Hematopoietic multipotent progenitor cell treated with erythropoietin and hydrocortisone succinate and interleukin-3 and kit ligand, for 4 days (in vitro differentiated cells): ENCODE measurements around the gene DERL3.

Source experiments
- DNase-seq: peaks from one replicate; pipeline ENCODE4 v3.0.0-alpha.2; 2015

The DERL3 gene

GRCh38 chr22:23831261-23831660, 7.5 kb downstream of the DERL3 start:
- no peak for DNase-seq

DNA sequence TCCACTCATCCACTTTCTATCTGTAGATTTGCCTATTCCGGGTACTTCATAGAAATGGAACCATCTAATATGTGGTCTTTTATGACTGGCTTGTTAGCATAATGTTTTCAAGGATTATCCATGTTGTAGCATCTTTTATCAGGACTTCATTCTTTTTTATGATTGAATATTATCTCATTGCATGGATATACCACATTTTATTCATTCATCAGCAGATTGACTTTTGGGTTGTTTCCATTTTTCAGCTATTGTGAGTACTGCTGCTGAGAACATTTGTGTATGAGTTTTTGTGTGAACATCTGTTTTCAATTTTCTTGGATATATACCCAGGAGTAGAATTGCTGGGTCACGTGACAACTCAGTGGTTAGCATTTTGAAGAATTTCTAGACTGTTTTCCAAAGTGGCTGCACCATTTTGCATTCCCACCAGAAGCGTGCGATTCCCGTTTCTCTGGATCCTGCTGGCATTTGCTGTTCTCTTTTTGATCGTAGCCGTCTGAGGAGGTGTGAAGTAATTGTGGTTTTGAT, 8.9 kb downstream of the DERL3 start:
- DNase-seq: no peak

DNA sequence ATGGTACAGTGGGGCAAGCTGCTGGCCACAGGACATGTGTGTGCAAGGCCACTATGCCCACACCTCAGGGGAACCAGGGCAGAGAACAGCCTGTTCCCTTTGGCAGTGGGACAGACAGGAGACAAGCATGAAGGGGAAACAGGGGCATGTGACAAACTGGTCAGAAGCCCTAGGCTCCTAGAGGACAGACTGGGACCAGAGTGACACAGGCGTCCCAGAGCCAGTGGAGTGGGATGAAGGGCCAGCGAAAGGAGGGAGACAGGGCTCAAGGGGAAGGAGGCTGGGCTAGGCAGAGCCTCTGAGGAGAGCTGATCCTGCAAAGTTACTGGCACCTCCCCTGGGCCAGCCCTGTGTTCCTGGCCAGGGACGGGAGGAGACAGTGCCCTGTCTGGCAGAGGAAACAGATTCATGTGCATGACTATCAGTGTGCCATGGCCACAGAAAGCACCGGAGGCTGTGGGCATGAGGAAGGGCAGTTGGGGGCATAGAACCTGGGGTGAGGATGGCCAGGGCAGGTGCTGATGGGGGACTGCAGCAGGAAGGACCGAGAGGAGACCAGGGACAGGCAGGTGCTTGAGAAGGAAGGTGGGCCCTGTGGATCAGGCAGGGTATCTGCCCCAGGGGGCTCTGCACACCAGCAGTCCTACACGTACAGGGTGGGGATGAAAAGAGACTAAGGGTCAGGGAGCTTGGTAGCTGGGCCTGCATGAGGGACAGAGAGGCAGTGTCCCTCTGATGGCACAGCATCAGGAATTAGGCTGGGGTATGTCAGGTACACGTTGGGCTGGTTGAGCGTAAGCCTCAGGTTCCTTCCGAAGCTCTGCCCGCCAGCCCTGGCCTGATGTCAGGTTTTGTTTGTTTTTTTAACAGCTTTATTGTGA, 9.8 kb downstream of the DERL3 start:
- no peak for DNase-seq

DNA sequence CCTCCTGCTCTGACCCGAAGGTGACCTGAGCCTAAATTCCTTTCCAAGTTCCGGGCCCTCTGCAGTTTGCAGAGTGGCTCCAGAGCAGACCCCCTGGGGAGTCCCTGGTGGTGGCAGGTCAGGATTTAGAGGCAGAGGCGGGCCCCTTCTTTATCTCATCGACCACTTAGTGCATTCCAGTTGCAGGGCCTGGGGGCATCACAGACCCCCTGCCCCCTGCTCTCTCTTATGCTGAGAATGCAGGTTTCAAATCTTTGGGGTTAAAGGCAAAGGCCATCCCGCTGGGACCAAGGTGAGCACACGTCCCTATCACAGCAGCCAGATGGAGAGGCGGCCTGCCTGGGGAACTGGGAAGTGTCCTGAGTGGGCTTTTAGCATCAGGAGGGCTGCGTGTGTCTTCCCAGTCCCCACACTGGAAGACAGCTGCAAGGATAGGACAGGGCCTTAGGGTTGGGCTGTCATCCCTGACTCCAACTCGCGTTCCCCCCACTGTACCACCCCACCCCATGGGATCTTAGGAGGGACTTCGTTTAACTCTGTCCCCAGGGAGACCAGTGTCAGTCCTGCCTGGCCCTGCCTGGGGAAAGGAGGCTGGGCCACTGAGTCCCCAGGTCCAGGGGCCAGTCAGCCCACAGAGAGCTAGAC, 11.3 kb downstream of the DERL3 start:
- DNase-seq: no peak

DNA sequence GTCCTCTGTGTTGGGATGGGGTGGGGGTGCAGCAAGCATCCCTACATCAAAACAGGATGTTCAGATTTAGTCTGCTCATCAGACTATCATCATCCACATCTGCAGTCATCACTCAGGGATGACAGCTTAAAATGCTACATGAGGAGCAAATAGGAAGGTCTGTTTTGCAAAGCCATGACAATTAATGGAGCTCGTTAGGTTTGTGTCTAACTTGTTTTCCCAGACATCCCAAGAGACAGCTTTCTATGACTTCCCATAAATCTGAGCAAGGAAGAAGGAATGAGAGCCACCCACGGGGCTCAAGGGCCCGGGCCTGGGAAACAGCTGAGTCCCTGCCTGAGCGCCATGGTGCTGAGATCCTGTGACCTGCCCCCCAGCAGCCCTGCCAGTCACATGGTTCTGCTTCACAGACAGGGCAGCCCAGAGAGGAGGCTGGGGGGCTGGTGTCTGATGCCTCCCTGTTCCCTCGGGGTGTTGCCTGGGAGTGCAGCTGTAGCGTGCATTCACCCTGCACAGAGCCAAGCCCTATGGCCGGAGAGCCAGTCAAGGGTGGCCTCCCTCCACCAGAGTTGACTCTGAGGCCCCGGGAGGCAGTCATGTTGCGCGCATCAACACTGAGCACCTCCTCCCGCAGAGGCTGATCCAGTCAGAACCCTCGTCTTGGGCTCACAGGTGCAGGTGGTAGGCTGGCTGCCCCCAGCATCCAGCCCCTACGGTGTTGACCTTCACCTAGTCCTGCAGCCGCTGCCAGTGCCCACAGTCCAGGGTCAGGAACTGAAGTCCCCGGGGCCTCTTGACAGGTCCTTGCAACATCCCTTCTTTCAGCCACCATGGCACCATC, 12.1 kb downstream of the DERL3 start:
- DNase-seq: no peak

- no peak for DNase-seq
These were observed 13.4 kb downstream of the DERL3 start for GRCh38 chr22:23825246-23825905.

DNA sequence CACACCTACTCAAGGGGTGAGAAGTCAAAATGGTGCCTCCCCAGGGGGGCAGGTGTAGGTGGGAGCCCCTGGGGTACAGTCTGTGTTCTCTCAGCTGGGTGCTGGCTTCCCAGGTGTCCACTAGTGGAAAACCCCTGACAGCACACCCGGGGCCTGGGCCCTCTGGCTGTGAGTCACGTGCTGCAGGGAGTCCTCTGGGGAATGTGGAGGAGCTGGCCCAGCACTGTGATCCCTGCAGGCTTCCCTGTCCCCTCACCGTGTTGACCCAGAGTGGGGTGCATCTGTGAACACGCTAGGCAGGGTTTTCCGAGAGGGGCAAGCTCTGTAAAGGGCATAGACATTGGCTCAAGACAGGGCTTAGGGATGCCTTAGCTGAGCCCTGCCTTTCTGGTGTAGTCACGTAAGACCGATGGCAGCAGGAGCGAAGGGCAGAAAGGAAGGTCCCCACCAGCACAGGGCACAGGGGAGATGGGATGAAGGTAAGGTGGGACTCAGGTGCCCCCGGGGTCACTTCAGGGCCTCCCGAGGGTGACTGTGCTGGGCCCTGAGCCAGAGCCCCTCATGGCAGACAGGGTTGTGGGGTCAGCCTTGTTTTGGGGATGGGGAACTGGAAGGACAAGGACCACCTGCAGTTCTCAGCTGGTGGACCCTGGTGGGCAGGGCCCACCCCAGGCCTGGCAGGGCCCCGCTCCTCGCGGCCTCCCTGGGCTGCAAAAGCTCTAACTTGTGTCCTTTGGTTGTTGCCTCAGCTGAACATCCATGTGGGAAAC, 14.1 kb downstream of the DERL3 start:
- no peak for DNase-seq

DNA sequence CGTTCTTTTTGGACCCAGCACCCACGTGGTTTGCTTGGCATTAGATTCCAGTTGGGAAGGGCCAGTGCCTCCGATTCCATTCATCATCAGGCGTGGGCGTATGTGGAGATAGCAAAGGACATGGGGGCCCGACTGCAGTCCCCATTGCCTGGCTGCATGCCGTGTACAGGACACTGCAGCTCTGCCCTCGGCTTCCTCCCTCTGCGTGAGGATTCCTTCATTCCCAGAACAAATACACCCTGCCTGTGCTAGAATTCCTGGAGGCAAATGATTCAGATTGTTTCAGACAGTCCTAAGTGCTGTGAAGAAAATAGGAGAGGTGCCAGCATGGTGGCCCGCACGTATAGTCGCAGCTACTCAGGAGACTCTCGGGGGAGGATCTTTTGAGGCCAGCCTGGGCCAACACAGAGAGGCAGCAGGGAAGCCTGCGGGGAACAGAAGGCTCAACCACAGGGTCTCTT, 15.4 kb downstream of the DERL3 start:
- DNase-seq: no peak

GRCh38 chr22:23822101-23822671, 16.6 kb downstream of the DERL3 start:
- no peak for DNase-seq

GRCh38 chr22:23820748-23821211, 18.0 kb downstream of the DERL3 start:
- DNase-seq: peak; percentile 24

GRCh38 chr22:23818541-23818940, 20.3 kb downstream of the DERL3 start:
- DNase-seq: no peak

DNA sequence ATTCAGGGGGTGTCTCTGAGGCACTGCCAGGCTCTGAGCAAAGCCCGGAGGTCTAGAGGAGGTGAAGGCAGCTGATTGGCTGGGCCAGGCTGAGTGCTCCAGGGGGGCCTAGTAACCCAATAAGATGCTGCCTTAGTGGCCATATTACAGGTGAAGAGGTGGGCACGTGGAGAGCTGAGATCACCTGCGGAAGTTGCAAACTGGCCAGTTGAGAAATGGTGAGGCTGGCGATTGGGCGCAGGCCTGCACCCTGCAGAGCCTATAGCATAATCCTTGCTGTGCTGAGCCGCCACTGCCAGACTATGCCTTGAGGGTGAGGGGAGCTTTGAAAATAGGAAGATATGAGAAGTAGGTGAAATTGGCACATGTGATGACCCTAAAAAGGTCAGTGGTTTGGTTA, 21.7 kb downstream of the DERL3 start:
- DNase-seq: no peak

DNA sequence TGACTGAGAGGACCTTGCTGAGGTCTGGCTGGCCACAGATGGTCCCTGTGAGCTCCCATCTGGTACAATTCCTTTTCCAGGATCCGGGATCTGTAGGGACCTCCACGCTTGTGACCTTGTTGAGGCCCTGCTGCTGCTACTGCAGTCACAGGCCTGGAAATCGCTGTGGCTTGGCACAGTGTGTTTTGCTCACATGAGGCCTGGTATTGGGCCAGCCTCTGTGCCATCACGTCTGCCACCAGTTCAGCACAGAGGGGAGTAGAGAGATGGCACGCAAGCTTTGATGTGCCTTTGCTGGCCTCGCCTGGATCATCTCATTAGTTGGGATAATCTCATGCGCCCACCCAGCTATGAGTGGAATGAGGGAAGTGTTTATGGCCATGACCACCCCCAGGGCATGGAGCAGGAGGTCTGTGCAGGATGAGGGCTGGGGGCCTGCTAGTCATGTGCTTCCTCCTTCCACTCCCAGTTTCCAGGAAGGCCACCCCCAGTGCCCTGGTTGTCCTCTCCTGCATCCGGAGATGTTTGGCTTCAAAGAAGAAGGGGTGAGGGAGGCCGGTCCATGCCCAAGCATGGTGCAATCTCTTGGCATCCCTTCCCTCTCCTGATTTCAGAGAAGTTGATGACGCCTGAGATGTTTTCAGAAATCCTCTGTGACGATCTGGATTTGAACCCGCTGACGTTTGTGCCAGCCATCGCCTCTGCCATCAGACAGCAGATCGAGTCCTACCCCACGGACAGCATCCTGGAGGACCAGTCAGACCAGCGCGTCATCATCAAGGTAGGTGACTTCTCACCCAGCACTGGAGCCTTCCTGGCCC, 22.4 kb downstream of the DERL3 start:
- no peak for DNase-seq

- no peak for DNase-seq
These were observed 23.2 kb downstream of the DERL3 start for GRCh38 chr22:23815541-23816155.

- no peak for DNase-seq
These were observed 26.4 kb downstream of the DERL3 start for GRCh38 chr22:23812378-23812777.

DNA sequence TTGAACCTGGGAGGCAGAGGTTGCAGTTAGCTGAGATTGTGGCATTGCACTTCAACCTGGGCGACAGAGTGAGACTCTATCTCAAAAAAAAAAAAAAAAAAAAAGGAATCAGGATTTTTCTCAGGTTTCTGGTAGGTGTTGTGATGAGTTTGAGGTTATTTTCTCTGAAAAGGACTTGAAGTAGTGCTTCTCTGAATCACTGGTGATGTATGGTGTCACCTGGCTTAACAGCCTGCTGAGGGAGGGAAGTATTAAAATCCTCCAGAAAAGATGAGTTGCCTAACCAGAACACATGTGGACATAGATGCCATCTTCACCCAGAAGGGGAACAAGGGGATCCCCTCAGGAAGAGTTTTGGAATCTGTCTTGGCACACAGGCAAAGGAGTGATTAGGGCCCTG, 32.0 kb downstream of the DERL3 start:
- no peak for DNase-seq

- no peak for DNase-seq
These were observed 34.0 kb downstream of the DERL3 start for GRCh38 chr22:23804781-23805291.

DNA sequence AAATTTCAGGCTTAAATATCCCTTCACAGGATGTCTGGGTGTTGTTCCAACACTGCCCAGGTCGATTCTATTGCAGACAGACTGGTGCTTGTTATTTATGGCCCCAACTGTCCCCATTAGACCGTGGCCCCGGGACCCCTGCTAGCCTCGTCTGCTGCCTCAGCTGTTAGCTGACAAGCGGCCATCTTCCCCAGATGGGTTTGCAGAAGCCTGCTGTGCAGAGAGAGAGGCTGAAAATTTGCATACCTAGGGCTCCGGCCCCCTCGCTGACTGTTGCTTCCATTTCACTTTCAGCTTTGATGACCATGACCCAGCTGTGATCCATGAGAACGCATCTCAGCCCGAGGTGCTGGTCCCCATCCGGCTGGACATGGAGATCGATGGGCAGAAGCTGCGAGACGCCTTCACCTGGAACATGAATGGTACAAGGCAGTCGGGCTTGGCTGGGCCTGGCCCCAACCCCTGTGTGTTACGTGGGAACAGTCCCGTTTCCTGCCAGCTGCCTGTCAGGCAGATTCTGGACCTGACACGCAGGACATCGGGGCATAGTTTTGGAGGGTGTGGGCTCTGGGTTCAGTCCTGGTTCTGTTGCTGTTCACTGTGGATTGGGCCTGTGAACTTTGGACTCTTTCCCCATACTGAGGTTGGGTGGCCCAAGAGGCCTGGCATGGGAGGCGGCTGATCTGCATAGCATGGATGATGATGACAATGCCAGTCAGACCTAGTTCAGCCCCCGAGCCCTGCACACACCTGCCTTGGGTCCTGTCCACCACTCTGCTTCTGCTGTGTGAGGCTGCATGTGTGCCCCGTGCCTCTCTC, 35.6 kb downstream of the DERL3 start:
- DNase-seq: no peak

GRCh38 chr22:23801886-23802377, 36.9 kb downstream of the DERL3 start:
- no peak for DNase-seq
